NOMO-1 treated with DMSO at 0.1 percent for 48 hours (cell line): ENCODE measurements around the gene KRT3.
A peak's percentile ranks its signal among the peaks of the same experiment; 100 is the strongest.

Source experiments
- DNase-seq: peaks from one replicate; lab custom pipeline; 2025; ENCODE audit not compliant: unreplicated experiment; lab: John Stamatoyannopoulos, UW

KRT3 gene

DNA sequence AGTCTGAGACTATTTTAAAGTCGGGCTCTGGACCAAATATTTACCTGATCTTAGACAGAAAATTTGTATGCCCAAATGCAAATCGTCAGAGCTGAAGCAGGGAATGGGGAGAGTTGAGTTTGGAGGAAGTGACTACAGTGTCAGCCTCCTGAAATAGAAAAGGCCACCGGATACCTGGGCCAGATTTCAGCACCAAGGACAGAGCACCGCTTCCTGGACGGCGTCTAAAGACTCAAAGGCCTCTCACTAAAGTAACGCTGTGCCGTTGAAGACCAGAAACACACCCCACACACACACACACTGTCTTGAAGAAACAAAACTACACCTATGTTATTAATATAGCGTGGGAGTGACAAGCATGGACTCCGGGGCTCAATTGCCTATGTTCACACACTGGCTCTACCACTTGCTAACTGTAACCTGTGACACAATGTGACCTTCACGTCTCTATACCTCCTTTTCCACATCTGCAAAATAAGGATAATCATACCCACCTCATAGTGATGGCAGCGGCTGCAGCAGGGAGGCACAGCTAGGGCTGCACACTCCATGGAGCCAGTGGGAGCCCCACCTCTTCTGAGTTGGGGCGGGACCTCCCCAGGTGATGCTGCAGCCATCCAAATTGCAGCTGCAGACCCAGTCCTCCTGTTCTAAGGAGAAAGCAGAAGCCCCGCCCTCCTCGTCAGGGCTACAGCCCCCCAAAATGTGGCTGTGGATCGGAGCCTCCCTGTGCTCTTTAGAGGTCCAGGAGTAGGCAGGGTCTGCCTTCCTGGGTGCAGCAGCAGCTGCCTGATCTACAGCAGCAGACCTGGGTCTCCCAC lies 54.3 kb downstream of the KRT3 start:
- peak; percentile 47 for DNase-seq

DNA sequence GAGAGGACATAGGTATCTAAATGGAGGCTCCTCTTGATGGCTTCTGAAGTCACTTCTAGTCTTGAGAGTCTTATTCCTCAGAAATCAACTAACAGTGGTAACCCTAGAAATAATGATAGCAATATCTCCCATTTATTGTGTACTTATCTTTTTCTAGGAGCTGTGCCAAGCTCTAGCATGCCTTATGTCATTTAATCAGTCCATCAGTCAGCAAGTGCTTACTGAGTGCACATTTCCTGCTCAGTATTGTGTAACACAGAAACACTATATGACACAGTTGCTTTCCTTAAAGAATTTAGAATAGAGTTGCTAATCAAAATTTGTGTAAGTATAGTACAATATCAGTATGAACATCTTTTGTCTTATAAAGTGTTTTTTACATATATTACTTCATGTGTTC lies 55.3 kb downstream of the KRT3 start:
- DNase-seq = no peak

DNA sequence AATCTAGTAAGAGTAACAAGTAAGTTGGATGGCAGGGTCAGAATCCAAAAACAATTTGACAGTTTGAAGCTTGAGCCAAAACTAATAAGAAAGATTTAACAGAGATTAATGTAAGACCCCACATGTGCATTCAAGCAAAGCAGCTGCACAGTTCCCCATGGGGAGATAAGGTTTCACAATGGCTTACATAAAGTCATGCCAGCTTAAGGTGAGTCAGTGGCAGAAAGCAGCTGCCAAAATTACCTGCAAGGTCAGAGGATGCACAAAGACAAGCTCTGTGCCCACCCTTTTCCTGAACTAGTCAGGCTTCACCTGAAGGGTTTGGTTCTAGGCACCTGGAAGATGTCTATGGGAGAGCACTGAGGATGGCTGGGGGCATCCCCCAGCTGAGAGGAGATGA lies 56.0 kb downstream of the KRT3 start:
- no peak for DNase-seq
